ENCODE data around the gene NOS1. TPM values are rescaled to one million over a fixed set of nuclear protein-coding genes. Genes with fewer than 3 reads are reported as not detected.
"Not testable (repeated sequence)": the region's sequence is repeated elsewhere in the genome, so short reads cannot be mapped to it uniquely, and the experiment has no call there.

NOS1 gene
- total and polyA plus RNA-seq, 2 donors (not counting 3 experiments of a cell fraction or from before 2014, with no cell fraction given) = not detected

DNA sequence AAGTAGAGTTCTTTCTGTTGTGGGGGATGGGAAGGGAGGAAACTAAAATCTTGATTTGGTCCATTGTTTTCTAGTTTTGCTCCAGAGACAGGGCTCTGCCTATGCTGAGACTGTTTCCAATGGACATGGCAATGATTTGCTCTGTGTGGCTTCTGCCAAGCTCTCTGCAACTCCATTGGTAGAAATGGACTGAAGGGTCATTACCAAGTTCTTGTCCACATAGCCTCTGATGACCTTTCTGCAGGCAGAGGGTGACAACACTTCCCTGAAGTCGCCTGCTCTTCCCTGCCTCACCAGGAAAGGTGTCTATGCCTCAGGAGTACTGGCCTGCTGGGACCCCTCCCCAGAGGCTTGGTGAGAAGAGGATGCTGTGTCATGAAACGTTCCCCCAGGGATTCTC lies 39.5 kb upstream of the NOS1 start:
- DNase-seq (ENCODE audit: low read depth, low spot score) = no peak
- Histone ChIP-seq H2AFZ (ENCODE audit: low read depth, low read length) (no peak overlapping the region), H3K9me3 (replicated peaks; ENCODE audit: control insufficient read depth, insufficient read depth, low read length) (no peaks in the 10 kb centered on the region), H3K4me3 (replicated peaks in 1 of 3; ENCODE audit: insufficient read depth in 1 of 3, low read depth in 1 of 3, low read length in 3 of 3) (no peak overlapping the region), H3K27me3 (ENCODE audit: control insufficient read depth in 2 of 2, insufficient read depth in 2 of 2, low read length in 2 of 2) (no peaks in the 10 kb centered on the region), H3K4me1 (ENCODE audit: control insufficient read depth, extremely low read depth, insufficient read depth, low read length) (no peaks in the 10 kb centered on the region), H3K79me2 (ENCODE audit: control insufficient read depth, insufficient read depth, low read length) (no peaks in the 10 kb centered on the region), H3K4me2 (ENCODE audit: insufficient read depth, low read length) (no peak overlapping the region), H3K9ac (replicated peaks; ENCODE audit: extremely low read depth, insufficient read depth, low read length) (no peak overlapping the region), H4K20me1 (replicated peaks; ENCODE audit: control insufficient read depth, extremely low read depth, insufficient read depth, low read length) (no peaks in the 10 kb centered on the region), H3K36me3 (ENCODE audit: control insufficient read depth in 2 of 2, extremely low read depth in 1 of 2, insufficient read depth in 2 of 2, low read length in 2 of 2) (no peaks in the 10 kb centered on the region), H3K27ac (ENCODE audit: insufficient read depth, low read depth, low read length) (no peak overlapping the region), H3K9me1 (replicated peaks; ENCODE audit: control insufficient read depth, extremely low read depth, insufficient read depth, low read length) (no peaks in the 10 kb centered on the region)
- TF ChIP-seq, protein P1, sequence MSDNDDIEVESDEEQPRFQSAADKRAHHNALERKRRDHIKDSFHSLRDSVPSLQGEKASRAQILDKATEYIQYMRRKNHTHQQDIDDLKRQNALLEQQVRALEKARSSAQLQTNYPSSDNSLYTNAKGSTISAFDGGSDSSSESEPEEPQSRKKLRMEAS (IDR thresholded peaks at IDR 0.05; ENCODE audit: insufficient read depth, insufficient read length) = no peak
- TF ChIP-seq GATA2 (IDR thresholded peaks at IDR 0.05; ENCODE audit: insufficient read depth, insufficient read length, low read depth, low read length) = no peak
- TF ChIP-seq POLR2AphosphoS5 (IDR thresholded peaks at IDR 0.05; ENCODE audit: insufficient read depth, low read depth, low read length) = no peak
- TF ChIP-seq FOS (IDR thresholded peaks at IDR 0.05; ENCODE audit: borderline replicate concordance, insufficient read depth, low read length) = no peak
- no peak for TF ChIP-seq CTCF (IDR thresholded peaks at IDR 0.05; ENCODE audit: extremely low read depth in 1 of 2, insufficient read depth in 1 of 2, low read depth in 1 of 2, low read length in 2 of 2)
- no peak for TF ChIP-seq EZH2 (IDR thresholded peaks at IDR 0.05; ENCODE audit: borderline replicate concordance, low read depth, low read length, severe bottlenecking)
- TF ChIP-seq POLR2A (IDR thresholded peaks at IDR 0.05; ENCODE audit: low read depth, low read length) = no peak
- no peak for TF ChIP-seq JUN (IDR thresholded peaks at IDR 0.05; ENCODE audit: borderline replicate concordance, insufficient read depth, insufficient read length, low read depth)
- no peak for TF ChIP-seq MYC (IDR thresholded peaks at IDR 0.05; ENCODE audit: low read depth, low read length)
- no TSS peak for BruUV-seq (replicated peaks)
- ChIA-PET POLR2A (no interaction called here), CTCF (no interaction called here)
- intact Hi-C loops (cut with micrococcal nuclease) (no loop called here), dilution Hi-C loops (cut with MboI; ENCODE audit: extremely low pct_ligation_motif_present, low sequenced_read_pairs) (no loop called here)
- no peak for FAIRE-seq

DNA sequence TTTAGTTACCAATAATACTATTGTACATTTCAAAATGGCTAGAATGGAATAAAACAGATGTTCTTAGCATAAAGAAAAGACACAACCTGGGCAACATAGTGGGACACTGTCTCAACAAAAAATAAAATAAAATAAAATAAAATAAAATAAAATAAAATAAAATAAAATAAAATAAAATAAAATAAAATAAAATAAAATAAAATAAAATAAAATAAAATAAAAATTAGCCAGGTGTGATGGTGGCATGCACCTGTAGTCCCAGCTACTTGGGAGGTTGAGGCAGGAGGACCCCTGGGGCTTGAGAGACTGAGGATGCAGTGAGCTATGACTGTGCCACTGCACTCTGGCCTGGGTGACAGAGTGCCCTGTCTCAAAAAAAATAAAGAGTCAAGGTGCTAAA lies 37.1 kb upstream of the NOS1 start:
- H3K9me1 ChIP-seq (replicated peaks; ENCODE audit: control insufficient read depth, extremely low read depth, insufficient read depth, low read length); BruUV-seq (replicated peaks); H3K4me3 ChIP-seq (replicated peaks in 1 of 3; ENCODE audit: insufficient read depth in 1 of 3, low read depth in 1 of 3, low read length in 3 of 3); POLR2A ChIA-PET; H3K36me3 ChIP-seq (ENCODE audit: control insufficient read depth in 2 of 2, extremely low read depth in 1 of 2, insufficient read depth in 2 of 2, low read length in 2 of 2); H2AFZ ChIP-seq (ENCODE audit: low read depth, low read length); H4K20me1 ChIP-seq (replicated peaks; ENCODE audit: control insufficient read depth, extremely low read depth, insufficient read depth, low read length); dilution Hi-C loops (cut with MboI; ENCODE audit: extremely low pct_ligation_motif_present, low sequenced_read_pairs); H3K27me3 ChIP-seq (ENCODE audit: control insufficient read depth in 2 of 2, insufficient read depth in 2 of 2, low read length in 2 of 2); H3K4me2 ChIP-seq (ENCODE audit: insufficient read depth, low read length); FAIRE-seq; H3K9ac ChIP-seq (replicated peaks; ENCODE audit: extremely low read depth, insufficient read depth, low read length); H3K9me3 ChIP-seq (replicated peaks; ENCODE audit: control insufficient read depth, insufficient read depth, low read length); intact Hi-C loops (cut with micrococcal nuclease); H3K27ac ChIP-seq (ENCODE audit: insufficient read depth, low read depth, low read length); H3K4me1 ChIP-seq (ENCODE audit: control insufficient read depth, extremely low read depth, insufficient read depth, low read length); H3K79me2 ChIP-seq (ENCODE audit: control insufficient read depth, insufficient read depth, low read length); DNase-seq (ENCODE audit: low read depth, low spot score): not testable (repeated sequence)
- CTCF ChIA-PET = interaction anchor here (1.6 kb wide), 1 partner anchor 19 kb away, joined by 4 read pairs; no protein-coding TSS in a partner anchor

Measured in endothelial cell of umbilical vein (primary cell).